ENCODE results near the gene SERINC5.

- TF ChIP-seq POLR2AphosphoS5 (IDR thresholded peaks at IDR 0.05; ENCODE audit: borderline replicate concordance, low read depth, low read length) = no peak
- no peak for TF ChIP-seq EZH2 (IDR thresholded peaks at IDR 0.05)
- TF ChIP-seq FOXP2 (optimal IDR thresholded peaks at IDR 0.05; ENCODE audit: control extremely low read depth, extremely low read length, insufficient read depth) = no peak
These were observed 24.2 kb downstream of the SERINC5 start for GRCh38 chr5:80231693-80232092.
